ENCODE measurements around the gene TSPAN4.

Gene TSPAN4, protein sequence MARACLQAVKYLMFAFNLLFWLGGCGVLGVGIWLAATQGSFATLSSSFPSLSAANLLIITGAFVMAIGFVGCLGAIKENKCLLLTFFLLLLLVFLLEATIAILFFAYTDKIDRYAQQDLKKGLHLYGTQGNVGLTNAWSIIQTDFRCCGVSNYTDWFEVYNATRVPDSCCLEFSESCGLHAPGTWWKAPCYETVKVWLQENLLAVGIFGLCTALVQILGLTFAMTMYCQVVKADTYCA

GRCh38 chr11:842370-843002, at the start of gene TSPAN4, which contains the start of gene POLR2L:
TSPAN4 (plus strand) TSS chr11:842852; CDS start chr11:850305, 7,453 bp downstream.
POLR2L (minus strand) TSS chr11:842529; CDS start chr11:842508, 21 bp downstream.
- Histone ChIP-seq H3K9ac (peak within 1 kb of the TSS; percentile 98 to 100 (median 99)), H3K9me3 (replicated peaks in 1 of 11) (no peaks in the 10 kb centered on the region), H3K4me3 (peak within 1 kb of the TSS; percentile 87 to 100 (median 96)), H3K4me1 (peaks cover 50 to 68% (median 56%) of the 10 kb centered on the region in 10 experiments), H3K4me2 (peak within 1 kb of the TSS; percentile 85 to 99 (median 98)), H3K27me3 (no peaks in the 10 kb centered on the region), H4K20me1 (peaks cover 63 to 75% (median 71%) of the 10 kb centered on the region in 11 experiments), H3K27ac (peak within 1 kb of the TSS; percentile 98 to 100 (median 99)), H3K36me3 (peaks cover 32 to 39% (median 37%) of the 10 kb centered on the region in 11 experiments)
- TF ChIP-seq Cebpa-rat (IDR thresholded peaks at IDR 0.05) = no peak

DNA sequence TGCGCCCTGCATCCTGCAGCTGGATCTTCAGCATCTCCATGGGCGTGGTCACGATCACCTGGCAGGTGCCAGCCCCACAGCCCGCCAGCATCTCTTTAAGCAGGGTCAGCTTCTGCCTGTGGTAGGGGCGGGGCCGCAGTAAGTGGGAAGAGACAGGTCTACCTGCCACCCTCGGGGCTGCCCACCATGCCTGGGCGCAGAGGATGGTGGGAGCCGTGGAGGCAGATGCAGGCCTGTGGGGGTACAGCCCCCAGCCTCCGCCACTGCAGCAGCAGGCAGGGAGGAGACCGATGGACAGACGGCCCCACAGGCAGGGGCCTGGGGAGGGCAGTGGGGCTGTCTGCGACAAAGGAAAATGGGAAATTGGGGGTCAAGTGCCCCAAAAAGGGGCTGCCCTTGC, 49.8 kb upstream of the TSPAN4 start:
- H3K27me3 ChIP-seq = no peaks in the 10 kb centered on the region
- no peaks in the 10 kb centered on the region for H3K9me3 ChIP-seq (replicated peaks in 1 of 11)
- H3K4me1 ChIP-seq = peaks cover 26 to 54% (median 48%) of the 10 kb centered on the region in 10 experiments
- peaks cover 0 to 83% (median 59%) of the 10 kb centered on the region in 11 experiments; a peak in 17 of 22 replicates for H4K20me1 ChIP-seq
- no peak overlapping the region for H3K4me2 ChIP-seq
- no peak overlapping the region for H3K27ac ChIP-seq
- H3K36me3 ChIP-seq = peaks cover 13 to 42% (median 35%) of the 10 kb centered on the region in 11 experiments; a peak in 20 of 22 replicates
- no peak for TF ChIP-seq Cebpa-rat (IDR thresholded peaks at IDR 0.05)
- no peak overlapping the region for H3K4me3 ChIP-seq
- H3K9ac ChIP-seq = no peak overlapping the region

GRCh38 chr11:793556-793955, 49.1 kb upstream of the TSPAN4 start:
- Histone ChIP-seq H3K4me3 (no peak overlapping the region), H3K9ac (peak overlapping the region in 6 of 11 experiments; percentile 17 to 93 (median 26); a peak in 5 of 22 replicates), H3K27me3 (no peaks in the 10 kb centered on the region), H3K9me3 (replicated peaks in 1 of 11) (no peaks in the 10 kb centered on the region), H4K20me1 (peaks cover 0 to 80% (median 61%) of the 10 kb centered on the region in 11 experiments; a peak in 17 of 22 replicates), H3K27ac (no peak overlapping the region), H3K36me3 (peaks cover 13 to 42% (median 35%) of the 10 kb centered on the region in 11 experiments; a peak in 20 of 22 replicates), H3K4me1 (peaks cover 25 to 51% (median 43%) of the 10 kb centered on the region in 10 experiments), H3K4me2 (no peak overlapping the region)
- TF ChIP-seq Cebpa-rat (IDR thresholded peaks at IDR 0.05) = no peak

GRCh38 chr11:794013-794765, 48.5 kb upstream of the TSPAN4 start:
- peaks cover 14 to 46% (median 37%) of the 10 kb centered on the region in 11 experiments; a peak in 21 of 22 replicates for H3K36me3 ChIP-seq
- no peak for TF ChIP-seq Cebpa-rat (IDR thresholded peaks at IDR 0.05)

DNA sequence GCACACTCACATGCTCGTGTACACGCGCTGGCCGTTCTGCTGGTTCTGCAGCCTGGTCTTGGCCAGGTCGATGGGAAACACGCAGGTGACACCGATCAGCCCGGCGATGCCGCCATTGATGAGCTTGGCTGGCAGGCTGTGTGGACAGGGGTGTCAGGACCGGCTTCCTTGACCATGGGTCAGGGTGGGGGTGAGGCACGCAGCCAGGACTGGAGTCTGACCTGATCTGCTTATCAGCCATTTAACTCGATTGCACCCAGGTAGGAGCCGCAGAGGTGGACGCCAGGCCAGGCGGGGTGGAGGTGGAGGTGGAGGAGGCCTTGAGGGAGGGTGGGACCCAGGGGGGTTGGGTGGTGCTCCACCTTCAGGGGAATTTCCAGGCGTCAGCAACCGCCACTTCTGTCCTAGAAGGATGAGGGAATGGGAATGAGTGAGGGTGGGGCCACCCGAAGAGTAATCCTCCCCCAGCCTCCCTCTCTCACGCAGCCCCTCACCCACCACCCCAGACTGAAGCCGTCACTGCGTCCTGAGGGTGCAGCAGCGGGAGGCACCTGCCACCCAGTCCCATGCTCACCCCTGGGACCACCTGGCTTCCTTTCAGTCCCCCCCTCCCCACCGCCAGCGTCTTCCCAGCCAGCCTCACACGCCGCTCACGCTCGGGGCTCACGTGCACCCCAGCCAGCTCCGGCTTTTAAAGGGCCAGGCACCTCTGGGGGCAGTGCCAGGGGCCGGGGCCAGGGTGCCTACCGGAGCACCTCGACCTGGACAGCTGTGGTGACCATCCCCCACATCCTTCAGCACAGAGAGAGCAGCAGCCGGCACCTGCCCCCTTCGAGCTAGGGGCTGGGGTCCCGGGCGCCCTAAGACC, 47.7 kb upstream of the TSPAN4 start:
- TF ChIP-seq Cebpa-rat (IDR thresholded peaks at IDR 0.05) = no peak
- Histone ChIP-seq H4K20me1 (peaks cover 0 to 85% (median 64%) of the 10 kb centered on the region in 11 experiments; a peak in 18 of 22 replicates), H3K36me3 (peaks cover 21 to 54% (median 45%) of the 10 kb centered on the region in 11 experiments; a peak in 21 of 22 replicates), H3K4me3 (peak overlapping the region; percentile 63 to 92 (median 86); a peak in 19 of 20 replicates), H3K9me3 (replicated peaks in 1 of 11) (no peaks in the 10 kb centered on the region), H3K27me3 (no peaks in the 10 kb centered on the region), H3K4me1 (peaks cover 19 to 43% (median 35%) of the 10 kb centered on the region in 10 experiments), H3K9ac (peak overlapping the region; percentile 74 to 93 (median 84); a peak in 20 of 22 replicates), H3K4me2 (peak overlapping the region; percentile 99 to 100 (median 100)), H3K27ac (peak overlapping the region in 8 of 11 experiments; percentile 38 to 79 (median 73); a peak in 9 of 22 replicates)

More at GRCh38 chr11:794013-794765, 48.5 kb upstream of the TSPAN4 start:
- Histone ChIP-seq H3K27me3 (no peaks in the 10 kb centered on the region), H3K4me3 (no peak overlapping the region), H4K20me1 (peaks cover 0 to 80% (median 64%) of the 10 kb centered on the region in 11 experiments; a peak in 18 of 22 replicates), H3K27ac (no peak overlapping the region), H3K4me1 (peaks cover 24 to 48% (median 39%) of the 10 kb centered on the region in 10 experiments), H3K9ac (peak overlapping the region in 6 of 11 experiments; percentile 24 to 93 (median 61); a peak in 7 of 22 replicates), H3K9me3 (replicated peaks in 1 of 11) (no peaks in the 10 kb centered on the region), H3K4me2 (peak overlapping the region in 8 of 11 experiments; percentile 99 to 100 (median 100); a peak in 7 of 22 replicates)

DNA sequence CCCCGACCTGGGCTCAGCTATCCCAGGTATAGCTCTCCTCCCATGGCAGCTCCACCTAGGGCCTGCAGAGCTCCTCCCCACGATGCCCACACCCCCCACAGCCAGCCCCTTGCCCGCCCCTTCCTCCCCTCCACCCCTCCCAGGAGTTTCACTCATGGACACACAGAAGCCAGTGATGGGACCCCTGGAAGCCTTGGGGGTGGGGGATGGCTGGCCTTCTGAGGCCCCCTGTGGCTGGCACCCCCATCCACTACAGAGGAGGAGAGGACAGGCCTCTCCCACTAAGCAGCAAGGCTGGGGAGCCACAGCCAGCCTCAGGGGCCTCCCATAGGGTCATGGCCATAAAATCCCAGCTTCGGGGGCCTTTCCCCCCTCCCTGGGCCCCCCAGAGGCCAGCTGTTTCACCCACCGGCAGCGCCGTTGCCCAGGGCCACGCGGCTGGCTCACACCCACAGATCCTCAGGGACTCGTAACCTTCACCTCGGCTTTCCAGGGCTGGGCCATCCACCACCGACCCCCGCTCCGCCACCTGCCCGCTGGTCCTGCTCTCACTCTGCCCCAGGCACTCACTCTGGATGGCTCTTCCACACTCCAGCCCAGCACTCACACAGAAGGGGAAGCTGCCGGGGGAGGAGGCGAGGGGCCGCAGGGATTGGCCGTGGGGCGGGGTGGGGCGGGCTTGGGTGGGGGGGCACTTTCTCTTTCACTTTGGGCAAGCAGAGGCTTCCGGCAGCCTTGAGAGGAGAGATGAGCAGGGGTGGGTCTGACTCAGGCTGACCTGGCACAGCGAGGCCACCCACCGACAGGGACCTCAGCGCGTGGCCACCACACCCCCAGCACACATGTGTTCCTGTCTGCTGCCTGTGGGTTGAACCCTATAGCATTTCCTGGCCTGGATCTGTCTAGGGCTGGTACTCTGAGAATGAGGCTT, 46.8 kb upstream of the TSPAN4 start:
- Histone ChIP-seq H3K9ac (peak overlapping the region; percentile 79 to 93 (median 87)), H3K27ac (peak overlapping the region; percentile 37 to 89 (median 82); a peak in 20 of 22 replicates), H3K36me3 (peaks cover 30 to 61% (median 53%) of the 10 kb centered on the region in 11 experiments; a peak in 21 of 22 replicates), H3K4me2 (peak overlapping the region; percentile 99 to 100 (median 100)), H4K20me1 (peaks cover 0 to 88% (median 62%) of the 10 kb centered on the region in 11 experiments; a peak in 18 of 22 replicates), H3K4me3 (peak overlapping the region; percentile 63 to 92 (median 87)), H3K27me3 (no peaks in the 10 kb centered on the region), H3K9me3 (replicated peaks in 1 of 11) (no peaks in the 10 kb centered on the region), H3K4me1 (peaks cover 19 to 38% (median 34%) of the 10 kb centered on the region in 10 experiments)
- no peak for TF ChIP-seq Cebpa-rat (IDR thresholded peaks at IDR 0.05)

Measured in BLaER1 treated with 17β-estradiol and CSF1 and Interleukin-3, amounts not matched to agents 10 nM and 100 nM (cell line).